Mesothelial cell of epicardium (in vitro differentiated cells): ENCODE measurements around the gene PHOSPHO1. TPM values are rescaled to one million over a fixed set of nuclear protein-coding genes. Genes with fewer than 3 reads are reported as not detected.

Experiments
- DNase-seq, 2 experiments: peaks; one replicate each; pipeline ENCODE4 v3.0.0; 2021; ENCODE audit warnings: low spot score in 2 of 2; ENCODE audit not compliant: unreplicated experiment in 2 of 2
- H3K27ac Mint-ChIP-seq: 2 replicates; pipeline ENCODE4 v1.8.0; 2021; ENCODE audit warnings: mixed read lengths
- H3K27me3 Mint-ChIP-seq: 2 replicates; pipeline ENCODE4 v1.8.0; 2021; ENCODE audit warnings: low read depth, mixed read lengths
- H3K36me3 Mint-ChIP-seq: 2 replicates; pipeline ENCODE4 v1.8.0; 2021; ENCODE audit warnings: mixed read lengths
- H3K4me1 Mint-ChIP-seq: 2 replicates; pipeline ENCODE4 v1.8.0; 2021; ENCODE audit warnings: mixed read lengths
- H3K4me3 Mint-ChIP-seq: 2 replicates; pipeline ENCODE4 v1.8.0; 2021; ENCODE audit warnings: mild to moderate bottlenecking, moderate library complexity, mixed read lengths
- H3K9me3 Mint-ChIP-seq: 2 replicates; pipeline ENCODE4 v1.8.0; 2021; ENCODE audit warnings: mixed read lengths
- CTCF ChIP-seq: fragments of 200-600 bp; sonication (generic); IDR thresholded peaks from one replicate; pipeline ENCODE4 v1.5.0; 2021; ENCODE audit warnings: antibody characterized with exemption; ENCODE audit not compliant: unreplicated experiment
- total RNA-seq: library from RNA; stranded (reverse); gene quantifications from 3 replicates; pipeline ENCODE4 v1.2.1, GENCODE V29; 2021

PHOSPHO1 gene
- total RNA-seq, 1 donor from 2014 or later, result 0.25 TPM

- no peak for DNase-seq
- H3K27me3 Mint-ChIP-seq, result peaks cover 10% of the 10 kb centered on the region
- no peaks in the 10 kb centered on the region for H3K36me3 Mint-ChIP-seq
These were observed 11.3 kb upstream of the PHOSPHO1 start for GRCh38 chr17:49241692-49242397.

GRCh38 chr17:49241040-49241439, 10.5 kb upstream of the PHOSPHO1 start:
- no peak overlapping the region for H3K4me3 Mint-ChIP-seq
- no peaks in the 10 kb centered on the region for H3K9me3 Mint-ChIP-seq
- H3K36me3 Mint-ChIP-seq, result no peaks in the 10 kb centered on the region
- no peak overlapping the region for H3K27ac Mint-ChIP-seq
- H3K4me1 Mint-ChIP-seq, result no peaks in the 10 kb centered on the region
- TF ChIP-seq CTCF, result no peak
- no peak for DNase-seq
- peaks cover 12% of the 10 kb centered on the region for H3K27me3 Mint-ChIP-seq

More at GRCh38 chr17:49241692-49242397, 11.3 kb upstream of the PHOSPHO1 start:
- no peaks in the 10 kb centered on the region for H3K4me1 Mint-ChIP-seq
- no peak overlapping the region for H3K4me3 Mint-ChIP-seq
- H3K9me3 Mint-ChIP-seq, result no peaks in the 10 kb centered on the region
- no peak overlapping the region for H3K27ac Mint-ChIP-seq
- no peak for TF ChIP-seq CTCF

GRCh38 chr17:49240619-49241018, 10.0 kb upstream of the PHOSPHO1 start:
- H3K36me3 Mint-ChIP-seq, result no peaks in the 10 kb centered on the region
- TF ChIP-seq CTCF, result no peak
- H3K27me3 Mint-ChIP-seq, result peaks cover 14% of the 10 kb centered on the region
- no peaks in the 10 kb centered on the region for H3K9me3 Mint-ChIP-seq
- no peak overlapping the region for H3K27ac Mint-ChIP-seq
- no peaks in the 10 kb centered on the region for H3K4me1 Mint-ChIP-seq
- DNase-seq, result no peak
- no peak overlapping the region for H3K4me3 Mint-ChIP-seq

- no peak overlapping the region for H3K4me3 Mint-ChIP-seq
- no peaks in the 10 kb centered on the region for H3K4me1 Mint-ChIP-seq
- H3K27ac Mint-ChIP-seq, result no peak overlapping the region
- DNase-seq, result no peak
- no peaks in the 10 kb centered on the region for H3K36me3 Mint-ChIP-seq
- no peak for TF ChIP-seq CTCF
- peaks cover 16% of the 10 kb centered on the region for H3K27me3 Mint-ChIP-seq
- H3K9me3 Mint-ChIP-seq, result no peaks in the 10 kb centered on the region
These were observed 9.4 kb upstream of the PHOSPHO1 start for GRCh38 chr17:49239963-49240362.

- Mint-ChIP-seq H3K4me1 (peaks cover 2% of the 10 kb centered on the region), H3K4me3 (no peak overlapping the region), H3K9me3 (no peaks in the 10 kb centered on the region), H3K36me3 (no peaks in the 10 kb centered on the region), H3K27ac (no peak overlapping the region), H3K27me3 (peaks cover 37% of the 10 kb centered on the region)
- no peak for TF ChIP-seq CTCF
- no peak for DNase-seq
These were observed 5.3 kb upstream of the PHOSPHO1 start for GRCh38 chr17:49235896-49236295.
